T1000 (cell line): Measurements from ENCODE around the gene MORN2.
"Not testable (repeated sequence)": the region's sequence is repeated elsewhere in the genome, so short reads cannot be mapped to it uniquely, and the experiment has no call there.

Experiments
- DNase-seq: peaks from one replicate; lab custom pipeline; 2025; ENCODE audit warnings: mixed read lengths; lab: John Stamatoyannopoulos, UW

The MORN2 gene

DNA sequence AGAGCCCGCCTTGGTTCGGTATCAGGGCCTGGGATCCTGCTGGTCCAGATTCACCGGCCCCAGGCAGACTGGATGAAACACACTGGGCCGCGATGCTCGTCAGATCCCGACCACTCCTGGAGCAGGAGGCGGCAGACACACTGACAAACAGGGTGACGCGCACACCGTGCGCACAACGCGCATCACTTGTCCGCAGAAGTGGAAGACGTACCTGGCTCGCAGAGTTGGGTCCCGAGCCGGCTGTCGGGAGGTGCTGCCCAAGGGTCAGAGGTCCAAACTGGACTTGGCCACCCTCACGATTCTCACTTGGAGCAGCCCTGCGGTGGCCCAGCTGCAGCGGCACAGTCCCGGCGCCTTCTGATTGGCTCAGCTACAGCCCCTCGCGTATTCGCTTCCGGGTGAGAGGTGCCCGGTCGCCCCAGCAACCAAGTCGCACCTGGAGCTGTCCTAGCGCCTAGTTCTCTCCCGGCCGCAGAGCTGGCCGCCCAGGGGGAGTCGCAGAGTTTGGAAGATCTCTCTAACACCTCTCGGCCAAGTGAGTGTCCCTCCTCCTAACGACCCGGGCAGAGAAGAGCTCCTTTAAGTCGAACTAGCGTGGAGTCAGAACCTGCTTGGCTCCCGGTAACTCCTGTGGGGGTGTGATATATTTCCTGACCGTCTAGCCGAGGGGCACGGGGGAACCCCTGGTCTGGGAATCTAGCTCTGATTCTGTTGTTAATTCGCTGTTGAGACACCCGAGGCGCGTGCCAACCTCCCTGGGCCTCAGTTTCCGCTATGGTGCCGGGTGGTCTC is at the start of gene MORN2, which contains the start of gene DHX57:
Gene MORN2, plus strand, starts transcription at position 401 of the 792 bp plus-strand sequence.
Gene DHX57, minus strand, starts transcription at position 359 of the 792 bp plus-strand sequence. CDS start 7,529 bp downstream, outside the sequence.
- peak; percentile 60 for DNase-seq

DNA sequence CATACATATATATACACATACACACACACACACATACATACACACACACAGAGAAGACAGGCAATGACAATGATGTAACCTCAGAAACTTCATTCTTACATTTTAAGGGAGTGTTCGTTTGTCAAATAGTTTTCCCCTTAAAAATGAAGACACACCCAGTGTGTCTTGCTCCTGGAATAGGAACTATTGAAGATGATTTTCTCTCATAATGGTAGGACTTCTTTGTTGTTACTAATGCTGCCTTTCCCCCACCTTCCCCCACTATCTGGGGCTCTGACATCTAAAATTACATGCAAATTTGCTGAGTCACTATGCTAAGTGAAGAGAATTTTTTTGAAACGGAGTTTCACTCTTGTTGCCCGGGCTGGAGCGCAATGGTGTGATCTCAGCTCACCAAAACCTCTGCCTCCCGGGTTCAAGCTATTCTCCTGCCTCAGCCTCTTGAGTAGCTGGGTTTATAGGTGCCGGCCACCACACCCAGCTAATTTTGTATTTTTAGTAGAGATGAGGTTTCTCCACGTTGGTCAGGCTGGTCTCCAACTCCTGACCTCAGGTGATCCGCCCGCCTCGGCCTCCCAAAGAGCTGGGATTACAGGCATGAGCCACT is 48.1 kb upstream of the MORN2 start:
- not testable (repeated sequence) for DNase-seq

DNA sequence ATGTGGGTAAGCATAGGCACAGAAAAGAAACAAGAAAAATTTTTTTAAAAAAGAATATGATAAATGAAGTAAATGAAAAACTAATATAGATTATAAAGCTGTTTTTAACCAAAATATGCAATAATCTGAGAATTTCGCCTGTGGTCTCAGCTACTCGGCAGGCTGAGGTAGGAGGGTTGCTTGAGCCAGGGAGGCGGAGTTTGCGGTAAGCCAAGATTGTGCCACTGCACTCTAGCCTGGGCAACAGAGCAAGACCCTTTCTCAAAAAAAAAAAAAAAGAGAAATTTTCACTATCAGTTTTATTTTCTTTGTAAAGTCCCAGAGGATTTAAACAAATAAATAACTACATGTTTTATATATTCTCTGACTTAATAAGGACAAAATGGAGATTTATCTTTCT is 47.3 kb upstream of the MORN2 start:
- no peak for DNase-seq

DNA sequence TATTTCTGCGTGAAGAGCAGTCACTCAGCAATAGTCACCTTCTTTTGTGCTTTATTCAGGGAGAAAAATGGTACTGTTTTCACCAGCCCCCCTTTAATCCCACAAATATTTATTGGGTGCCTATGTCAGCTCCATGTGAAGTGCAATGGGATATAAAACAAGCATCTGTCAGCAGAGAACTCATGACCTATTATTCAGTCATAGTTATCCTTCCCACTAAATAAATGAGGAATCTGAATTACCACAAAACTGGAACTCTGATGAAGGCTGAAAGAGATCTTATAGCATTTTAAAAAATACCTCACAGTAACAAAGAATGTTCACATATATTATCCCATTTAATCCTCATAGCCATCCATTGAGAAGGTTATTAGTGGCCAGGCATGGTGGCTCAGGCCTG is 45.8 kb upstream of the MORN2 start:
- DNase-seq, result no peak

DNA sequence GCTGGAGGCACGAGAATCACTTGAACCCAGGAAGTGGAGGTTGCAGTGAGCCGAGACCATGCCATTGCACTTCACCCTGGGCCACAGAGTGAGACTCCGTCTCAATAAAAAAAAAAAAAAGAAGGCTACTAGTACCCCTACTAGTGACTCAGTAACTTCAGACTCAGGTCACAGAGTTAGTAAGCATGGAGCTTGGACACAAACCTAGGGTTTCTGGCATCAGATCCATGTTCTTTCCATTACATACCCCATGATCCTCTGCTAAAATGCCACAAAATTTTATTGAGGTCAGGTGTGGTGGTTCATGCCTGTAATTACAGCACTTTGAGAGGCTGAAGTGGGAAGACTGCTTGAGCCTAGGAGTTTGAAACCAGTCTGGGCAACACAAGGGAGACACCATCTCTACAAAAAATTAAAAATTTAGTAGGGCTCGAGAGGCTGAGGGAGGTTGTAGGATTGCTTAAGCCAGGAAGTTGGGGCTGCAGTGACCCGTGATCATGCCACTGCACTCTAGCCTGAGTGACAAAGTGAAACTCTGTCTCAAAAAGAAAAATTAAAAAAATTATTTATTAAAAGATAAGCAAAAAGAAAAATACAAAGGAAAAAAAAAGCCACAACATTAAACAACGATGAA is 45.1 kb upstream of the MORN2 start:
- no peak for DNase-seq

DNA sequence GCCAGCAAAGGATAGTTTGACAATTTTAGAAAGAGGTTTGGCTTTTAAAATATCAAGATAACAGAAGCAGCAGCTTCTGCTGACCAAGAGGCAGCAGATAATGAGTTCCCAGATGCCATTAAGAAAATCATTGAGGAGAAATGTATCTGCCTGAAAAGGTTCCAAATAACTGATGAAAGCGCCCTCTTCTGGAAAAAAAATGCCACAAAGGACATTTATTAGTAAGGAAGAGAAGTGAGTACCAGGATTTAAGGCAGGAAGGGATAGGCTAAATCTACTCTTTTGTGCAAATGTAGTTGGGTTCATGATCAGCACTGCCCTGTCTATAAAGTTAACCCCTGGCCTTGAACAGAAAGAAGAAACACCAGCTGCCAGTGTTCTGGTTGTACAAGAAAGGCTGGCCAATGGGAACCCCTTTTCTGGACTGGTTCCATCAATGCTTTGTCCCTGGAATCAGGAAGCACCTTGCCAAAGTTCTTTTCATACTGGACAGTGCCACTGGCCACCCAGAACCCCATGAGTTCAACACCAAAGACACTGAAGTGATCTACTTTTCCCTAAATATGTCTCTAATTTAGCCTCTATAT is 40.7 kb upstream of the MORN2 start:
- DNase-seq, result no peak

DNA sequence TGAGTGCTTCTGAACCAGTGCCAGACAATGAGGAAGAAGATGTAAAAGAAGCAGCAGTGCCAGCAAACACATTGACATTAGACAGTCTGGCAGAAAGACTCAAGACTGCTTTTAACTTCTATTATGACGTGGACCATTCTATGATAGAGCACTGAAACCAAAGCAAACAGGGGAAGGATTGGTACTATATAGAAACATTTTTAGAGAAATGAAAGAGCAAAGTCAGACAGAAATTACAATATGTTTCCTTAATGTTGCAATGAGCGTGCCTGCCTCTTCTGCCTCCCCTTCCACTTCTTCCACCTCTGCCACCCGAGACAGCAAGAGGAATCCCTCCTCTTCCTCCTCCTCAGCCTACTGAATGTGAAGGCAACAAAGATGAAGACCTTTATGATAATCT is 39.8 kb upstream of the MORN2 start:
- DNase-seq, result no peak

DNA sequence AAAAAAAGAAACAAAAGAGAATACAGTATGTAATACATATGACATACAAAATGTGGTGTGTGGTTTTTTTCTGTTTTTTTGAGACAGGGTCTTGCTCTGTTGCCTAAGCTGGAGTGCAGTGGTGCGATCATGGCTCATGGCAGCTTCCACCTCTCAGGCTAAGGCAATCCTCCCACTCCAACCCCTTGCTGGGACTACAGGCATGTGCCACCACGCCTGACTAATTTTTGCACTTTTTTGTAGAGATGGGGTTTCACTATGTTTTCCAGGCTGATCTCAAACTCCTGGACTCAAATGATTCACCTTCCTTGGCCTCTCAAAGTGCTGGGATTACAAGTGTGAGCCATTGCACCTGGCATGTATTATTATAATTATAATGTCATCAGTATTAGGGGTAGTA is 39.0 kb upstream of the MORN2 start:
- no peak for DNase-seq

DNA sequence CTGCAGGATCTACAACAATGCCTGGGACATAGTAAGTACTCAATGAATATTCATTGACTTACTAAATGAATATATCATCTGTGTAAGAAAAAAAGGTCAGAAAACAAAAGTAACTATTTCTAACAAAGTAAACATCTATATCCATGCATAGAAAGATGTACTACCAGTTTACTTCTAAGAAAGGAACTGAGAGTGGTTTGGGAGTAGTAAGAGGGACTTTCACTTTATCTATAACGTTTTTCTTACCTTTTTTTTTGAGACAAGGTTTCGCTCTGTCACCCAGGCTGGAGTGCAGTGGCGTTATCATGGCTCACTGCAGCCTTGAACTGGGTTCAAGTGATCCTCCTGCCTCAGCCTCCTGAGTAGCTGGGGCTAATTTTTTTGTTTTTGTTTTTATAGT is 25.7 kb upstream of the MORN2 start:
- DNase-seq, result no peak

DNA sequence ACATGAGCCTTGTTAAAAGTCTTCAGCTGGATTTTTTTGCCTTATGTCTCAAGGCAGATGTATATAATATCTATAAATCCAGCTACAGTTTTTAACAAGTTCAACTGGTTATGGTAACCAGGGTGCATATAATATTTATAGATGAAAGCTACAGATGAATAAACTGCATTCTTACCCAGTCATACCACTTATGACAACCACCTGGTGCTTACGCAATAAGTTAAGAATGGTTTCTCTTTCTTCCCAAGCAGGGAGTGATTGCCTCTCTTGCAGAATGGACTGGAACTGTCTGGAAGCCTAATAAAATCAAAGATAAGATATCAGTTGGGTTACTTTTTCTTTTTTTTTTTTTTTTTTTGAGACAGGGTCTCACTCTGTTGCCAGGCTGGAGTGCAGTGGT is 19.6 kb upstream of the MORN2 start:
- DNase-seq, result no peak

DNA sequence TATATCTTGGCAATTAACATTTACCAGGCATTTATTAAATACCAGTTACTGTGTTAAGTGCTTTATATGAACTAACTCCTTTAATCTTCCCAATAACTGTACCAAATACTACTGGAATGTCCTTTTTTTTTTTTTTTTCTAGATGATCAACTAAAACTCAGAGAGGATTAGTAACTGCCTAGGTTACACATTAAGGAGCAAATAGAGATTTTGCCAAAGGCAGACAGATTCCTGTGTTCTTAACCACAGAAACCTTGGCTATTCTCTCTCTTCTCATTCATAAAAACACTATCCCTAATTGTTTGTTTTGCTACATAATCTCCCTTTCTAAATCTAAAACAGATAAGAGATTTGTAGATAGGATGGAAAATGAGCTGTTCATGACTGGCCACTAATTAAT is 13.3 kb upstream of the MORN2 start:
- no peak for DNase-seq

DNA sequence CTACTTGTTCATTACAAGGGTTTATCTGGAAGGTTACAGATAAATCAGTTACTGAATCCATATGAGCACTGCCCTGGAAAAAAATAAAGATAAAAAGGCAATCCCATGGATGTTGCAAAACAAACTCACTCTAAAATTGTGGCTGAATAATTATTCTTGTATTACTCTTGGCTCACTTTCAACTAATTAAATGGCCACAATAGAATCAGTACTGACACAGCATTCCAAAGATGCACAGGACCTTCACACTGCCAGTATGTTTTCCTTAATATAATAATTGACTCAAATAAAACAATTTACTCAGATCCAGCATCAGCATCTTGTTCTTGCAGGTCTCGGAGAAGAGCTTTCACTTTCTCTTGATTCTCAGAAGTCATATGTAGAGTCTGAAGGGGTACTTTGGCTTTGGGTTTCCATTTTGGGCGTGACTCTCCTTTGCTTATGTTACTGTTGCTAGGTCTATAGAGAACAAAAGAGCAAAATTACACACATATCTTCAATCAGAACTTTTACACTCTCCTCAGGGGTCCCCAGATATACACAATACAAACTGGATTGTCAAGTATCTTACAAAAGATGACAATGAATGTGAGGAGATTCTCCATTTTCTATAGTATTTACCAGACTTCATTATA is 12.6 kb upstream of the MORN2 start:
- no peak for DNase-seq

DNA sequence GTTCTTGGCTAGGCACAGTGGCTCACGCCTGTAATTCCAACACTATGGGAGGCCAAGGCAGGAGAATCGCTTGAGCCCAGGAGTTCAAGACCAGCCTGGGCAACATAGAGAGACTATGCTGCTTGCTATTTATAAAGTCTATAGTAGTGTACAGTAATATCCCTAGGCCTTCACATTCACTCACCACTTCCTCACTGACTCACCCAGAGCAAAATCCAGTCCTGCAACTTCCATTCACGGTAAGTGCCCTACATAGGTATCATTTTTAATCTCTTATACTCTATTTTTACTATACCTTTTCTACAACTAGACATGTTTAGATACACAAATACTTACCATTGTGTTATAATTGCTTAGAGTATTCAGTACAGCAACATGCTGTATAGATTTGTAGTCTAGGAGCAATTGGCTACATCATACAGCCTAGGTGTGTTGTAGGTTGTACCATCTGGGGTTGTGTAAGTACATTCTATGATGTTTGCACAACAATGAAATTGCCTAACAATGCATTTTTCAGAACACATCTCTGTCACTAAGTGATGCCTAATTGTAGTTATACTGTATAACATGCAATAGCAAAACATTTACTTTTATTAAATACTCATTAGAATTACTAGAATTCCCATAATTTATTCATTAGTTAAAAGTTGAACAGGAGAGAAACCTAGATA is 8.9 kb upstream of the MORN2 start:
- no peak for DNase-seq

DNA sequence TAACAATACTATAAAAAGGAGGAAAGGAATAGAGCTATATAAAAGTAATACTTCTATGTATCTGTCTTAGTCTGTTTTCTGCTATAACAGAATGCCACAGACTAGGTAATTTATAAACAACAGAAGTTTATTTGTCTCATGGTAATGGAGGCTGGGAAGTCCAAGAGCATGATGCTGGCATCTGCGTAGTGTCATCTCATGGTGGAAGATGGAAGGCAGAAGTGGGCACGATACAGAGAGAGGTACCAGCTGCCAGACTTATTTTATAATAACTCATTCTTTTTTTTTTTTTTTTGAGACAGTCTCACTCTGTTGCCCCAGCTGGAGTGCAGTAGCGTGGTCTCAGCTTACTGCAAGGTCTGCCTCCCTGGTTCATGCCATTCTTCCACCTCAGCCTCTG is 4.3 kb upstream of the MORN2 start:
- DNase-seq, result no peak

DNA sequence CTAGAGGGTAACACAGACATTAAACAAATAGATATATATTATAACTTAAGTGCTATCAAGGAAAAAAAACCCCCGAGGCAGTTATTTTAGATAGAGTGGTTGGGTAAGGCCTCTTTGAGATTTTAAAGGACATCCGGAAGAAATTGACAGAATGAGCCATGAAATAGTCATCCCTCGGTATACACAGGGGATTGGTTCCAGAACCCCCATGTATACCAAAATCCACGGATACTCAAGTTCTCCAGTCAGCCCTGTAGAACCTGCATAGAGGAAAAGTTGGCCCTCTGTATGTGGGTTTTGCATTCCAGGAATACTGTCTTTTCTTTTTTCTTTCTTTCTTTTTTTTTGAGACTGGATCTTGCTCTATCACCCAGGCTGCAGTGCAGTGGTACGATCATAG is 2.0 kb upstream of the MORN2 start:
- no peak for DNase-seq

DNA sequence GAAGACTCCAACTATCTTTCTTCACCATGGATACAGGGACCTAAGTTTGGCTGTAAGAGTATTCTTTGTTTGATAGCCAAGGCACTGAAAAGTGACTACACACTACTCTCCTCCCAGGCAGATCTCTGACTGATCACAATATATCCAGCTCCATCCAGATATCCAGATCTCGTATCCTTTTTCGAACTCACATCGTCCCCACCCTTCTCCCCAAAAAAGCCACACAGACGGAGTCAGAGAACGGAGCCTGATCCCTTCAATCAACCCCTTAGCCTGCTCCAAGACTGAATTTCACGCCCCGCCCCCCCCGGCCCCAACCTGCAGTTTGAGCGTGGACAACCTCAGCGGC is 575 bp upstream of the MORN2 start:
- no peak for DNase-seq

DNA sequence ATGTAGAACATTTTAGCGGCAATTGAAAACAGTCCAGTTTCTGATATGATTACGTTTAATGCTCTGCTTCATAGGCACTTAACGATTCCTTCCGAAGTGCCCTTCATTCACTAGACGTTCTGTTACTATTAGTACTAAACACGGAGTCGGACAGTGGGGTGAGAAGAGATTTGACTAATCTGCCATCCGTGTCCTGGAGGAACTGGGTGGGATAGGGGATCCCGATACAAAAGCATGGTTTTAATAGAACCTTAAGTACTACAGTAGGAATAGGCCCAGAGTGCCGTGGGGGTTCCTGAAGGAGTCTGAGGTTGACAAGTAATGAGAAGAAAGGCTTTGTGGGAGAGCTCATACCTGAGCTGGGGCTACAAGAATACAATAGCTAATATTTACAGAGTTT is 631 bp downstream of the MORN2 start:
- DNase-seq, result no peak

DNA sequence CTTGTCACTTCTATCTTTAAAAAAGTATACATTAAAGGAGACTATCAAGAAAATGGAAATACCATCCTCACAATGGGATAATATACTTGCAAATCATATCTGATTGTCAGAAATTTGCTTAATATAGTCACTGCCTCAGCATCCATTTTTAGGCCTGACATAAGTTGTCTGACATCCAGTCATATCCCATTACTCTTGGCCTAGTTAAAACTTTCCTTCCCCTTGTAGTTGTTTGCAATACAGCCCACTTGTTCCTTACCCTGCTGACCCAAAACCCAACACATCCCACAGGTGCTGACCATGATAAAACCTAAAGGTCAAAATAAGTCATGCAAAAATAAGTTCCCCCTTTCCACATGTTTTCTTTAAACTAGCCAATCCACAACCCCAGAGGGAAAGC is 10.3 kb downstream of the MORN2 start:
- no peak for DNase-seq

DNA sequence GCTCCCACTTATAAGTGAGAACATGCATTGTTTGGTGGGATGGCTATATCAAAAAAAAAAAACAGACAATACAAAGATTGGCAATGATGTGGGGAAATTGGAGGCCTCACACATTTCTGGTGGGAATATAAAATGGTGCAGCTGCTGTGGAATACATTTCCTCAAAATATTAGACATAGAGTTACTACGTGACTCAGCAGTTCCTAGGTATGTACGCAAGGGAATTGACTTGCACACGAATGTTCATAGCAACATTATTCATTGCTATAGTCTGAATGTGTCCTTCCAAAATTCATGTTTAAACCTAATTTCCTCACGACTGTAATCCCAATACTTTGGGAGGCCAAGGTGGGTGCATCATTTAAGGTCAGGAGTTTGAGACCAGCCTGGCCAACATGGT is 11.6 kb downstream of the MORN2 start:
- DNase-seq, result no peak

DNA sequence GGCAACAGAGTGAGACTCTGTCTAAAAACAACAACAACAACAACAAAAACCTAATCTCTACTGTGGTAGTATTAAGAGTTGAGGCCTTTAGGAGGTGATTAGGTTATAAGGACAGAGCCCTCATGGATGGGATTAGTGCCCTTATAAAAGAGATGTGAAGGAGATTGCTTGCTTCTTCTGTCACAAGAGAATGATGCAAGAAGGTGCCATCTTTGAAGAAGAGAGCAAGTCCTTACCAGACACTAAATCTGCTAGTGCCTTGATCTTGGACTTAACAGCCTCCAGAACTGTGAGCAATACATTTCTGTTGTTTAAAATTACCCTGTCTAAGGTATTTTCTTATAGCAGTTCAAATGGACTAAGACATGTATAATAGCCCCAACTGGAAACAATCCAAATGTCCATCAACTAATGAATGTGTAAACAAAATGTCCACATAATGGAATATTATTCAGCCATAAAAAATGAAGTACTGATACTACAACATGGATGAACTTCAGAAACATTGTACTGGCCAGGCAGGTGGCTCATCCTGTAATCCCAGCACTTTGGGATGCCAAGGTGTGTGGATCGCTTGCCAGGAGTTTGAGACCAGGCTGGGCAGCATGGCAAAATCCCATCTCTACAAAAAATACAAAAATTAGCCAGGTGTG is 12.3 kb downstream of the MORN2 start:
- no peak for DNase-seq

DNA sequence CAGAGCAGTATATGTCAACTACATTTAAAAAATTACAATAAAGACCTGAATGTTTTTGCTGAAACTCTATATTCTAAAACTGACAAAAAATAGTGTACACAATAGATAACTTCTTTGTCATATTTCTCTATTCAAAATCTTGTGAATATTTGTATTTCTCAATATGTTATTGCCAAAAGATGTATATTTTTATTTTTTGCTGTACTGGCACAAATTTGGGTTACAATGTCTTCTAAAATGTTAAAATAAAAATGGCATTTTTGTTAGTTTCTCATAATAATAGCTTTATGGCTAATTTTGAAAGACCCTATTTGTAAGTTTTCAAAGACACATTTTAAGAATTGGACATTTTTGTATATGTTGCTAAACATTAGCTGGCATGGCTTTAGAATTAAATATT is 13.3 kb downstream of the MORN2 start:
- DNase-seq, result no peak
